ENCODE measurements around the gene WDR31.
A peak's percentile ranks its signal among the peaks of the same experiment; 100 is the strongest.

The WDR31 gene

GRCh38 chr9:113293285-113293878 lies 46.7 kb downstream of the WDR31 start:
- no peak for DNase-seq

DNA sequence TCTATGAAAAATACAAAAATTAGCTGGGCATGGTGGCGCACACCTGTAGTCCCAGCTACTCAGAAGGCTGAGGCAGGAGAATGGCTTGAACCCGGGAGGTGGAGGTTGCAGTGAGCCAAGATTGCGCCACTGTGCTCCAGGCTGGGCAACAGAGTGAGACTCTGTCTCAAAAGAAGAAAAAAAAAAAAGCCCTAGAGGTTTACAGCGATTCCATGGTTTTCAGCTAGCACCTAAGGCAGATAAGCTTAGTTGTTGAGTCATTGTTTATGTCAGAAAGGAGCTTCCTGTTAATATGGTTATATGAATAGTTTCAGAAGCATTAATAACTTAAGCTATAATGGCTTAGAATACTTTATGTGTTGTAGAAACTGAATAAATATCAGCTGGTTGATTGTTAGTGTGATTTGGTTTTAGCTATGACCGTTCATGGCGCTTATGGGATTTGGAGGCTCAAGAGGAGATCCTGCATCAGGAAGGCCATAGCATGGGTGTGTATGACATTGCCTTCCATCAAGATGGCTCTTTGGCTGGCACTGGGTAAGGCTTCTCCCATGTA lies 49.9 kb downstream of the WDR31 start:
- no peak for DNase-seq

GRCh38 chr9:113289091-113289490 lies 51.0 kb downstream of the WDR31 start:
- no peak for DNase-seq

DNA sequence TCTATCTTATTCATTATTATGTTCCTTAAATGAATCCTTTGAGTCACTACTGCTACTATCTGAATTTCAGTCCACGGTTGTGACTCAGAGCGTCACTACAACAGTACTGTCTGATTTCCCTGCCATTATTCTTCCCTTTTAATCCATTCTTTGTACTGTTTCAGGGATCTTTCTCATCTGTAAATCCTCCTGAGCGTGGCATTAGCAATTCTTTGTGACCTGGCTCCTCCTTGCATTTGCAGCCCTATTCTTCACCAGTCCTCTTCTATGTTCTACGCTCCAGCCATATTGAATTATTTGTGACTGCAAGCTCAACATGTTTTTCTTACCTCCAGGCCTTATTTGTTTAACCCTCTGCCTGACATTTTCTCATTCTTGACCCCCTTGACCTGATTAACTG lies 58.7 kb downstream of the WDR31 start:
- DNase-seq: no peak

DNA sequence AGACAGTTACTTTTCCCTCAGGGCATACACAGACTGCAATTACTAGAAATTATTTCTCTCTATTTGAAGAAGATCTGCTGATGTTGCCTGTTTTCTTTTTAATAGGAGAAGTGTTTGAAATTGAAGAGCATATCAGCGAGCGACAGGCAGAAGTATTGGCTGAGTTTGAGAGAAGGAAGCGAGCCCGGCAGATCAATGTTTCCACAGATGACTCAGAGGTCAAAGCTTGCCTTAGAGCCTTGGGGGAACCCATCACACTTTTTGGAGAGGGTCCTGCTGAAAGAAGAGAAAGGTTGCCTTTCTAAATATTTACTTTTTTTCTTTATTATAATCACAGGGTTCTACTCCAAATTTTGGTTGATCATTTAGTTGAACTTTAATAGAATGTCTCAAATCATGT lies 61.2 kb downstream of the WDR31 start:
- DNase-seq: no peak

DNA sequence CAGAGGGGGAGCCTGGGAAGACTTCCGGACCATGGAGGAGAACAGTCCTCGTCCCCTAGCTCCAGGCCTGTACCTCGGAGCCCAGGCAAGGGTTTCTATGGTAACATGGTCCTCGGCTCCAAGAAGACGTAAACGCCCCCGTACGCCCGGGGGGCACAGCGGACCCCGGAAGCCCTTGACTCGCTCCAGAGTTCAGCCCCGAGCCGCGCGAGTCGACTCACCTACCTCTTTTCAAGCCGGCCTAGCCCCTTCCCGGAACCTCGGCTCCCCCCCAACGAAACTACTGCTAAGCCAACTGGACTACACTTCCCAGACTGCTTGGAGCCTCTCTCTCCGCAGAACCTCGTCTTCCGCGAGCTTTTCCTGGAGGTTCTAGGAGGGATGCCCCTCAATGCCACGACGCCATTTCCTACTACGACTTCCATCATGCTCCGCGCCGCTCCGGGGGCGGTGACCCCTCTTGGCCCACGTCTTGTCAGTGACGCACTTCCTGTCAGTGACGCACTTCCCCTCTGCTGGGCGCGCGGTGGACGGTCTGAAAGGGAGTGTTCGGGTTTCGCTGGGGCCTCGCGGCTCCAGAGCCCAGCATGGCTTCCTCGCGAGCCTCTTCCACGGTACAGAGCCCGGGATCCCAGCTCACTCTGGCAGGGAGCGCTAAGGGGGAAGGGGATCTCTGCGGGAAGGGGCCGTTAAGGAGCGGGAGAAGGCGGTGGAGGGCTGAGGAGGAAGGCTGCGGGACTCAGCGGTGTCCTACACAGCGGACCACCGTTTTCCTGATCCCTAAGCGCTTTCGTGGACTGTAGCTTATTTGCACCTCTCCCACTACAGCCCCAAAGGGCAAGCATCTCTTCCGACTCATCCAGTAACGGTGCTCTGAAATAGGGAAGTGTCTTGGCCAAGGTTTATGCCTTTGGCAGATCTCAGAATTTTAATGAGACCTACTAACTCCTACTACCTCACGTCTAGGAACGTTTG lies 64.6 kb downstream of the WDR31 start, which contains the start of the genes CDC26 and PRPF4:
CDC26 (minus strand) TSS at position 416 of the 975 bp plus-strand sequence. CDS start 3,065 bp downstream, outside the sequence.
PRPF4 (plus strand) TSS at position 502 of the 975 bp plus-strand sequence; CDS start at position 588, 86 bp downstream.
- DNase-seq: peak; percentile 95

GRCh38 chr9:113274474-113275156 lies 65.5 kb downstream of the WDR31 start:
- DNase-seq: peak; percentile 44

- DNase-seq: no peak
These were observed 70.2 kb downstream of the WDR31 start for GRCh38 chr9:113269871-113270270.

- no peak for DNase-seq
These were observed 70.7 kb downstream of the WDR31 start for GRCh38 chr9:113269355-113269754.

DNA sequence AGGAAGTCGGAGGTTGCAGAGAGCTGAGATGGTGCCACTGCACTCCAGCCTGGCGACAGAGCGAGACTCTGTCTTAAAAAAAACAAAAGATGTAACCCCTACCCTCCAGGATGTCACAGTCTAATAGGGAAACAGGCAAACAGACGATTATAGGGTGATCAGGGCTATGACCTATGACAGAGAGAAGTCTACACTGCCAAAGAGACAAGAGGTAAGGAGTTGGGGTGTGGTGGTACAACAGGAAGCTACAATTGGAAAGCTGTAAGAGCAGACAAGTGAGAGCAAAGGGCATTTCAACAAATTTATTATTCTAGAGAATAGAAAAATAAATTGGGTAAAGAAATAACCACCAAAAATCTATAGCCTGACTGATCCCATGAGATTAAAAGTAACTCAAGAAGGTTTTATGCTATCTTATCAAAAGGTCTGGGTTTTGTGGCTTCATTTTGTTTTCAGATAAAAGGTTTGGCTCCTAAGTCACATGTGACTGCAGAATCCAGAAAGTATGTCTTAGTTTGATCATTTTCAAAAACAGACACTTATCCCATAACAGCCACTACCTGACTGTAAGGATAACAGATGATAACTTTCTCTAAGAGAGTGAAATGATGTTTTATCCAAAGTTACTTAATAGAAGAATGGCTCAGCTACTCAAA lies 72.0 kb downstream of the WDR31 start:
- DNase-seq: no peak

- no peak for DNase-seq
These were observed 73.9 kb downstream of the WDR31 start for GRCh38 chr9:113266174-113266573.
